ENCODE measurements around the gene CEP112.

The CEP112 gene

DNA sequence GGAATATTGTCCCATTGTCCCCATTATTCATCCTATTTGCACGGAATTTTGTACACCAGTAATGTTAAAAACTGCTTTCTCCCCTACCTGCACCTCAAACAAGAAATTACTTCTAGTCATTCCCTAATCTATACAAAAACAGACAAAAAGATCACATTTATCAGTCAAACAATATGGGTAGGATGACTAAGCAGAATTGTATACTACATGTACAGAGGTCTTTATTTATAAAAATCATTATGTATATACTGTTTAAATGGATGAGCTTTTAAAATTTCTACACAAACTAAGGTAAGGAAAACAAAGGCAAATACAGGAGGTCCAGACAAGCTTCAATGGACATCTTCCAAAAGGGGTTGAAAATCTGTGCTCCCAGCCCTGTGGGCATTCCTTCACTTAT lies 137.7 kb downstream of the CEP112 start:
- DNase-seq: no peak

- no peak for DNase-seq
These were observed 147.8 kb downstream of the CEP112 start for GRCh38 chr17:66044083-66044482.

DNA sequence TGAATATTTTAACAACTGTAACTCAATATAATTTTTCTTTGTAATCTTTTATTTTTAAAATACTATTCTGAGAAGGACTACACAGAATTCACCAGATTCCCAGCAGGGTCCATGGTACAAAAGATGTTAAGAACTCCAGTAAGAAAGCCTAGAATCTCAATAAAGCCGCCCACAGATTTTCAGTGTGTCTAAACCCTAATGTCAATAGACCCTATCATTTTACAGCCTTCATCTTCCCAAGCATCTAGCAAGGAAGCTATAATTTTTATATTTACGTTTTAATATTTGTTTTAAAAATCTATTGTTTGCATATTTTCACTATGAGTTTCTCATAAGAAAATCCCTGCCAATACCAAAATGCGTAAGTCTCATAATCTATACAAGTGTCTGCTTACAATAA lies 148.5 kb downstream of the CEP112 start:
- no peak for DNase-seq

- DNase-seq: no peak
These were observed 151.5 kb downstream of the CEP112 start for GRCh38 chr17:66040402-66040801.

DNA sequence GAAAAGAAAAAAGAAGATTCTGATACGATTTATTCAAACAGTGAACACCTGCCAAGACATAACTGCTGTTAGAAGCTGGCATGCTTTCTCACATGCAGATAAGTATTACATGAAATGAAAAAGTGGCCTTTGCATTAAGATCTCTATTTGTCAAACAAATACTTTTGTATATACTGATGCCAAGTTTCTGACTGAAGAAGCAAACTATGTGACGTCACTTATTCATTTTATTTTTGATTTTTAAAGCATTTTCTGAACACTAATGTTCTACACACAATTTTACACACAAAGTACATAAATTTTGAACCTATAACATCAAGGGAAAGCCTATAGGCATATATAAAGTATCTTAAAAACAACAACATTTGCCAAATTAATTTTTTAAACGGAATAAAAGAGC lies 153.8 kb downstream of the CEP112 start:
- DNase-seq: no peak

DNA sequence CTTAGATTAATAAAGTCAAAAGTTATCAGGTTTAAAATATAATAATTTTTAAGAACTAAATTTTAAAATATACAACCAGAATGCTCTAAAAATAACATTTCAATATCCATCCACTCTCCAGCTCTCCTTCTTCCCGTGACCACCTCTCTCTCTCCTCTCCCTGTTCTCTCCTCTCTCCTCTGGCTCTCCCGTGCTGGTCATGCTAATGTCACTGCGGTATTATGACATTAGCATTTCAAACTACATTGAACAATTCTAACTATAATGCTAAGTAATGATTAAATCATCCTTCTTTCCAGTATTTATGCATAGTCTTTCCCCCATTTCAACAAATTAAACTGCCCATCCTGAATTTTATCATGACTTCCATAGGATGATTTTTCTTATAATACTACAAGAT lies 154.7 kb downstream of the CEP112 start:
- no peak for DNase-seq

- no peak for DNase-seq
These were observed 159.7 kb downstream of the CEP112 start for GRCh38 chr17:66032082-66032712.

DNA sequence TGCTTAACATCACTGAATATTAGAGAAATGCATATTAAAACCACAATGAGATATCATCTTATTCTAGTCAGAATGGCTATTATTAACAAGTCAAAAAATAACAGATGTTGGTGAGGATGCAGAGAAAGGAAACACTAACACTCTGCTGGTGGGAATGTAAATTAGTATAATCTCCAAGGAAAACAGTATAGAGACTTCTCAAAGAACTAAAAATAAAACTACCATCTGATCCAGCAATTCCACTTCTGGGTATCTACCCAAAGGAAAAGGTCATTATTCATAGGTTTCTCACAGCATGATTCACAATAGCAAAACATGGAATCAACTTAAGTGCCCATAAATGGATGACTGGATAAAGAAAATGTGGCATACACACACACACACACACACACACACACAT lies 166.4 kb downstream of the CEP112 start:
- no peak for DNase-seq

GRCh38 chr17:66021757-66022156 lies 170.2 kb downstream of the CEP112 start:
- no peak for DNase-seq

DNA sequence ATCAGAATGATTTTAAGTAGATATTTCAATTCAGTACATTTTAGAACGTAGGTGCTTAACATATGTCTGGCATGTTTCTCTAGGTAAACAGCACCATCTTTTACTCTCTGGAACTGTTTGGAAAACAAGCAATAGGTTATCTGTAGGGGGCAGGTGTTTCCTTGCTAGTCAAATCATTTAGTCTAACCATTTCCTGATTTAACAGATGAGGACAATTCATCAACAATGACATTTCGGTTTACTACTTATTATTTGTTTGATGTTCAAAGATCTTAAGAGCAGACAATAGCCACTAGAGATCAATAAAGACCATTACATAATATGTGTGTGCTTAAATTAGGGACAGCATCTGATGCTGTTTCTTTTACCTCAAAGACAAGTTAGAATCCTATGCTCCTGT lies 173.1 kb downstream of the CEP112 start:
- no peak for DNase-seq

DNA sequence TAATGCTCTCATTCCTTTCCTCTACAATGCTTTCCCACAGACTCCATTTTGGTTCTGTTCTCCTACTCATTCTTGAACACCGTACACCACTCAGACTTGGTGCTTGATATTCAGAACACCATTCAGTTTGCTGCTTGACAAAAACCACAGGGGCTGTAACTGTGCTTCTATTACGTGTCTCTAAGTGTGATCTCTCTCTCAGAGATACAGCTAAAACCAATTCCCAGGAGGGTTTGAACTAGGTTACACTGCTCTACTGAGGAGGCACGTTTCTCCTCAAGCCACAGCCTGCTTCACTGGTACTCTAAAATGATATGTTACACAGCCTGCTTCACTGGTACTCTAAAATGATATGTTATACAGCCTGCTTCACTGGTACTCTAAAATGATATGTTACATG lies 175.7 kb downstream of the CEP112 start:
- DNase-seq: no peak

DNA sequence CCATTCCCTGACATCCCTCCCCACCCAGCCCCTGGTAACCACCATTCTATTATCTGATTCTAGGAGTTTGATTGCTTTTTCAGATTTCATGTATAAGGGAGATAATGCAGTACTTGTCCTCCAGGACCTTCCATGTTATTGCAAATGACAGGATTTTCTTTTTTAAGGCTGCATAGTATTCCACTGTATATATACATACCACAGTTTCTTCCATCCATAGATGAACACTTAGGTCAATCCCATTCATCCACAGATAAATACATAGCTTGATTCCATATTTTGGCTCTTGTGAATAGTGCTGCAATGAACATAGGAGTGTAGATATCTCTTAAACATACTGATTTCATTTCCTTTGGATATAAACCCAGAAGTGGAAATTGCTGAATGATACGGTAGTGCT lies 183.3 kb downstream of the CEP112 start:
- no peak for DNase-seq

DNA sequence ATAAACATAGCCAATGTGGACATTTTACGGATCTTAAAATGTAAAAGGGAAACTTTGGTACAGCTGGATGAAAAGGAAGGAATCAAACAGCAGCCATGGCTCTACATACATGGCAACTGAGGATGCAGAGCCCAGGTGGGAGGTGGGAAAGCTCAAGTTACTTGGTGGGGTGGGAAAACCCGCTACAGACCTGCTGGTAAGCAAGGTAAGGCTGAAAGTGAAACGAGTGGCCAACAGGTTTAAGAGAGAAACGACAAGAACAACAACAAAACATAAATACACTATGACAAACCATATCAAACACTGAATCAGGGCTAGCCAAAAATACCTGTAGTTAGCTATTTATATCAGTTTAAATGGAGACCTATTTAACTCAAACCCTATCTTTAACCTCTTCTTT lies 185.3 kb downstream of the CEP112 start:
- DNase-seq: no peak

DNA sequence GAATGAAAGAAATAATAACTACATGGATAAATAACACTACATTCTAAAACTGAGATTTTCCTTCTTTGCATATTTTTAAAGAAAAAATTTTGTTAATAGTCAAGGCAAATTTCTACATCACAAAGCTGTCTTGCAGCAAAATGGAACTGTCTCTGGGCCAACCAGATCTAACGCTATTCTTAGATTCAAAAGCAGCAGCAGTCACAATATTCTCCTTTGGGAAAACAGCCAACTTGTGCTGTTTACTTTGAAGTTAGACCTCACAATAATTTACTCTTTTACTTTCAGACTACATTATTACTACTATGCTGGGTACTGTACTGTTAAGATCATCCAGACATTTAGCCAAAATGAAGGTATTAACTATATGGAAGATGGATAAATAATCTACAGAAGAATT lies 189.1 kb downstream of the CEP112 start:
- DNase-seq: no peak

GRCh38 chr17:66002063-66002585 lies 189.8 kb downstream of the CEP112 start:
- no peak for DNase-seq

- no peak for DNase-seq
These were observed 191.7 kb downstream of the CEP112 start for GRCh38 chr17:66000216-66000615.

GRCh38 chr17:65998675-65999074 lies 193.3 kb downstream of the CEP112 start:
- no peak for DNase-seq

DNA sequence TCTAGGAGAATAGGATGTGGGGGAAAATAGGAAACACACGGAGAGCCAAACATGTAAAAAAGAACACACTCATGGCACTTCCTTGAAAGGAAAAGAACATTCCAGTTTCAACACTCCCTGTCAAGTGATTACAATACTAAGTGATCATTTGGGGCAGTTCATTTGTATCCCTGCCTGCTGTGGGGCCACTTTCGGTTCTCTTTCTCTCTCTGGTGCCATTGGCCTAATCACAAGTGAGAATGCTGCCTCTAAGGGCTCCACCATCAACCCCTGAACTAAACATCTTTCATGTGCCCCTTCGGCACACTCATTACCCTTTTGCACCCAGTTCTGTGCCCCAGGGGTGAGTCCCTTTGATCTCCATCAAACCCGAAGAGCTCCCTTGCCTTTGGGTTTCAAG lies 197.3 kb downstream of the CEP112 start:
- DNase-seq: no peak

DNA sequence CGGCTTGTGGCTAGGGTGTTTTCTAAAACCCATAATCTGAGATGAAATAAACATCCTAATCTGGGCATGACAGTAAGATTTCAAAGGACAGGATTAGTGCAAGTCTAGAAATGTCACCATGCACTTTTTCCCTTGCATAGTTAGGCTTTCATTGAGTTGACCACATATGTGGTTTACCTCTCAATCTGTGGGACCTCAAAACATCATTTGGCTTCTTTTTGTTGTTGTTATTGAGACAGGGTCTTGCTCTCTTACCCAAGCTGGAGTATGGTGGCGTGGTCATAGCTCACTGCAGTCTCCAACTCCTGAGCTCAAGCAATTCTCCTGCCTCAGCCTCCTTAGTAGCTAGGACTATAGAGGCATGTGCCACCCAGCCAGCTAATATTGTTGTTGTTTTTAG lies 197.8 kb downstream of the CEP112 start:
- DNase-seq: no peak

GRCh38 chr17:65990593-65990992 lies 201.3 kb downstream of the CEP112 start:
- peak in 1 of 2 experiments; percentile 0 for DNase-seq

DNA sequence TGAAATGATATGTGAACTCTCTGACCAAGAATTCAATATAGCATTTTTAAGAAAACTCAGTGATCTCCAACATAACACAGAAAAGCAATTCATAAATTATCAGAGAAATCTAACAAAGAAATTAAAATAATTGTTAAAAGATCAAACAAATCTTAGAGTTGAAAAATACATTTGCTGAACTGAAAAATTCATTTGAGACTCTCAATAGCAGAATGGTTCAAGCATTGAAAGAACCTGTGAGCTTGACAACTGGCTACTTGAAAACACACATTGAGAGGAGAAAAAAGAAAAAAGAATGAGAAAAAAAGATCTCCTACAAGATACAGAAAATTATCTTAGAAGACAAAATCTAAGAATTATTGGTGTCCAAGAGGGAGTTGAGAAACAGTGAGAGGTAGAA lies 203.5 kb downstream of the CEP112 start:
- no peak for DNase-seq

- DNase-seq: peak in 1 of 2 experiments; percentile 11
These were observed 203.9 kb downstream of the CEP112 start for GRCh38 chr17:65987988-65988387.

GRCh38 chr17:65985571-65985970 lies 206.4 kb downstream of the CEP112 start:
- DNase-seq: no peak

DNA sequence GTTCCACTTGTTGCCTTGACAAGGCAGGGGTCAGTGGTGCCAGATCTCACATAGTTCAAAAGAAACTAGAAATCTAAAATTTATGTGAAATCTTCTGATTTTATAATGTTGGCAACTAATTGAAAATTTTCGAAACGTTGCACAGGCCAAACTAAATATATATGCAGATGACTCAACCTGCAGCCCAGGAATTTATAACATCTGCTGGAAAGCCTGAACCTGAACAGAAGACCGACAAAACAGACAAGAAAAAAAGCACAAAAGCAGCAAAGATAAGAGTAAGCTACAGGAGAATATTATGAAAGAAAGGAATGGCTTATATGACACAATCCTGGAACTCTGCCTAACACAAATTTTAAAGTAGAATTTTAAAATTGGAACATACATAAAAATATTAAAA lies 207.6 kb downstream of the CEP112 start:
- no peak for DNase-seq

DNA sequence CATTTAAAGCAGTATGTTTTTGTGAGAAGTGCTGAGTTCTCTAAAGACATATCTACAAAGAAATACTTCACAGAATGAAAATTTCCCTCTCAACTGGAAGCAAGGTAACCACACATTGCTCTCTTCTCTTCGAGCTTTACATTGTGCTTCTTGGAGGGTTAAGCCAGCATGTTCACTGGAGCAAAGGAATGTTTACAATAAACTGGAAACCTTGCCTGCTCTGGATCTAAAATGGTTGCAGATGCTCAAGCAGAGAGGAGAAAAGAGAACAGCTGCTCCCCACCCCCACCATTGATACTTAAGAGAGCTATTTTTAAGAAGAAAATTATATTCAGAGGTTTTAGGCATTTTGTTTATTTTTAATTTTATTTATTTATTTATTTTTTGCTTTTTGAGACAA lies 213.1 kb downstream of the CEP112 start:
- DNase-seq: no peak

All from NCI-H446 (cell line).